ENCODE results near the gene VPS35L. TPM values are rescaled to one million over a fixed set of nuclear protein-coding genes. Genes with fewer than 3 reads are reported as not detected.

The VPS35L gene
- total RNA-seq, 2 experiments from 2014 or later, result 25.8 to 28.3 TPM

DNA sequence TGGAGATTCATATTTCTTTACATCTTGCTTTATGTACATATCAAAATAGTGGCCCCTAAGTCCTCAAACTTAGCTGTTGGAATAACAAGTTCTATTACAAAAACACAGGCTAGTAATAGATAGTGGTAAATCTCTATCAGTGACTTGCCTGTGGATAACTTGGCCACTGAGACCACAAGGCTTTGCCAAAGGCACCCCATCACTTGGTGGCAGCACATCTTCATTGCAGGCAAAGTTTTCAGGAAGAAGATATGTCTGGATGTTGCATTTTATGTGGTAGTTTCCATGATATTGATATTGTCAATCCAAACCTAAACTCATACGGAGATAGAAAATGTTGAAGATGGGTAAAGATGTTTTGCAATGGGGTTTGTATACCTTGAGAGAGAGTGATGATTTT lies 104.1 kb downstream of the VPS35L start:
- TF ChIP-seq, protein P1, sequence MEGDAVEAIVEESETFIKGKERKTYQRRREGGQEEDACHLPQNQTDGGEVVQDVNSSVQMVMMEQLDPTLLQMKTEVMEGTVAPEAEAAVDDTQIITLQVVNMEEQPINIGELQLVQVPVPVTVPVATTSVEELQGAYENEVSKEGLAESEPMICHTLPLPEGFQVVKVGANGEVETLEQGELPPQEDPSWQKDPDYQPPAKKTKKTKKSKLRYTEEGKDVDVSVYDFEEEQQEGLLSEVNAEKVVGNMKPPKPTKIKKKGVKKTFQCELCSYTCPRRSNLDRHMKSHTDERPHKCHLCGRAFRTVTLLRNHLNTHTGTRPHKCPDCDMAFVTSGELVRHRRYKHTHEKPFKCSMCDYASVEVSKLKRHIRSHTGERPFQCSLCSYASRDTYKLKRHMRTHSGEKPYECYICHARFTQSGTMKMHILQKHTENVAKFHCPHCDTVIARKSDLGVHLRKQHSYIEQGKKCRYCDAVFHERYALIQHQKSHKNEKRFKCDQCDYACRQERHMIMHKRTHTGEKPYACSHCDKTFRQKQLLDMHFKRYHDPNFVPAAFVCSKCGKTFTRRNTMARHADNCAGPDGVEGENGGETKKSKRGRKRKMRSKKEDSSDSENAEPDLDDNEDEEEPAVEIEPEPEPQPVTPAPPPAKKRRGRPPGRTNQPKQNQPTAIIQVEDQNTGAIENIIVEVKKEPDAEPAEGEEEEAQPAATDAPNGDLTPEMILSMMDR (IDR thresholded peaks at IDR 0.05), result no peak

DNA sequence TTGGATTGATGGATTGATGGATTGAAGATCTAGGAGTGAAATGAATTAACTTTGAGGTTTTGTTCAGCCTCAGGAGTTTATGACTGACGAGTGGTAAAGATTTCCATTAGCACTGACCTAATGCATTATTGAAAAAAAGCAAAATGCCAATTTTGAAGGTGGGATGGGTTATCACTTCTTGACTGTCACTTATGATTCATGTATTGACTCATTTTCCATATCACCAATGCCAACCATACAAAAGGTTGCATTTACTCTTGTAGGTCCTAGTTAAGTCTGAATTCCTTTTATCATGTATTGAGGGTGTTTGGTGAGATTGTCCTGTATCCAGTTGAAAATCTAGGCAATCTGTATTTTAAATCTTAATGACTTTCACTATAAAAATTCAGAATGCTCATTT lies 104.9 kb downstream of the VPS35L start:
- intact Hi-C loops (cut with DNase I, micrococcal nuclease), result no loop called here
- H3K36me3 Mint-ChIP-seq (ENCODE audit: low read depth), result peaks cover 81% of the 10 kb centered on the region
- Histone ChIP-seq H3K9me3 (ENCODE audit: control insufficient read depth in 1 of 2, insufficient read depth in 1 of 2, low read length in 2 of 2) (peaks cover 4 to 6% of the 10 kb centered on the region in 2 experiments), H3K4me3 (ENCODE audit: low read length) (no peak overlapping the region), H3K4me1 (ENCODE audit: insufficient read depth, low read length) (no peaks in the 10 kb centered on the region), H3K27me3 (ENCODE audit: control insufficient read depth in 1 of 2, insufficient read depth in 2 of 2, low read length in 2 of 2) (no peaks in the 10 kb centered on the region), H3K36me3 (ENCODE audit: insufficient read depth, low read length) (peaks cover 15% of the 10 kb centered on the region), H3K27ac (ENCODE audit: low read depth in 1 of 2, low read length in 2 of 2) (no peak overlapping the region)
- DNase-seq (no peak), ATAC-seq (ENCODE audit: poor library complexity) (no peak)
- H3K27me3 Mint-ChIP-seq, result no peaks in the 10 kb centered on the region
- TF ChIP-seq, protein P1 (IDR thresholded peaks at IDR 0.05), result no peak
- no peaks in the 10 kb centered on the region for H3K4me1 Mint-ChIP-seq (ENCODE audit: low read depth)
- H3K4me3 Mint-ChIP-seq, result no peak overlapping the region
- H3K9me3 Mint-ChIP-seq, result no peaks in the 10 kb centered on the region
- no peak overlapping the region for H3K27ac Mint-ChIP-seq
- CTCF ChIA-PET, result no interaction called here
- POLR2A ChIA-PET, result no interaction called here

More for the DNA sequence above, 104.1 kb downstream of the VPS35L start:
- H3K36me3 ChIP-seq (ENCODE audit: insufficient read depth, low read length), result peaks cover 21% of the 10 kb centered on the region
- Mint-ChIP-seq H3K4me3 (no peak overlapping the region), H3K27ac (no peak overlapping the region), H3K9me3 (no peaks in the 10 kb centered on the region), H3K36me3 (ENCODE audit: low read depth) (peaks cover 84% of the 10 kb centered on the region), H3K4me1 (ENCODE audit: low read depth) (no peaks in the 10 kb centered on the region), H3K27me3 (no peaks in the 10 kb centered on the region)
- H3K9me3 ChIP-seq (ENCODE audit: control insufficient read depth in 1 of 2, insufficient read depth in 1 of 2, low read length in 2 of 2), result peaks cover 0 to 6% of the 10 kb centered on the region in 2 experiments
- H3K4me3 ChIP-seq (ENCODE audit: low read length), result no peak overlapping the region
- DNase-seq, result no peak
- intact Hi-C loops (cut with DNase I, micrococcal nuclease), result no loop called here
- ChIA-PET CTCF (no interaction called here), POLR2A (no interaction called here)
- no peaks in the 10 kb centered on the region for H3K27me3 ChIP-seq (ENCODE audit: control insufficient read depth in 1 of 2, insufficient read depth in 2 of 2, low read length in 2 of 2)
- H3K27ac ChIP-seq (ENCODE audit: low read depth in 1 of 2, low read length in 2 of 2), result no peak overlapping the region
- no peak for ATAC-seq (ENCODE audit: poor library complexity)
- H3K4me1 ChIP-seq (ENCODE audit: insufficient read depth, low read length), result no peaks in the 10 kb centered on the region

DNA sequence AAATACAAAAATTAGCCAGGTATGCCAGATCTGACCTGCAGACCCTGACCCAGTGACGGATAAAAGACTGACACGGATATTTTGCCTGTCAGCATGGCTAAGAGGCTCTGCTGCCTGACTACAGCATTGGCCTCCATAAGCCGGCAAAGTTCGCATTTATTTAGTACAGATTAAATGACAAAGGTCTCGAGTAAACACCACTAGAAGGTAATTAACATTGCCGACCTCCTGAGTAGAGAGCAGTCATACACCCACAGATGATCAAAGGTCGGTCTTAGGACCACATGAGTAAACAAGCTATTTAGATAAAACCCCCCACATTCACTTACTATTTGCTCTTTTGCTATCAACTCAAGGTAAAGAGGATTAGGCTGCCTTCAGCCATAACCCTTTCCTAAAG lies 106.8 kb downstream of the VPS35L start:
- Mint-ChIP-seq H3K27ac (no peak overlapping the region), H3K4me3 (no peak overlapping the region), H3K9me3 (no peaks in the 10 kb centered on the region), H3K36me3 (ENCODE audit: low read depth) (peaks cover 75% of the 10 kb centered on the region), H3K27me3 (no peaks in the 10 kb centered on the region), H3K4me1 (ENCODE audit: low read depth) (no peaks in the 10 kb centered on the region)
- Histone ChIP-seq H3K4me1 (ENCODE audit: insufficient read depth, low read length) (no peaks in the 10 kb centered on the region), H3K9me3 (ENCODE audit: control insufficient read depth in 1 of 2, insufficient read depth in 1 of 2, low read length in 2 of 2) (peaks cover 4 to 6% of the 10 kb centered on the region in 2 experiments), H3K27ac (ENCODE audit: low read depth in 1 of 2, low read length in 2 of 2) (no peak overlapping the region), H3K36me3 (ENCODE audit: insufficient read depth, low read length) (peaks cover 15% of the 10 kb centered on the region), H3K4me3 (ENCODE audit: low read length) (no peak overlapping the region), H3K27me3 (ENCODE audit: control insufficient read depth in 1 of 2, insufficient read depth in 2 of 2, low read length in 2 of 2) (no peaks in the 10 kb centered on the region)
- POLR2A ChIA-PET, result no interaction called here
- intact Hi-C loops (cut with DNase I, micrococcal nuclease), result no loop called here
- DNase-seq (no peak), ATAC-seq (ENCODE audit: poor library complexity) (no peak)
- TF ChIP-seq, protein P1 (IDR thresholded peaks at IDR 0.05), result no peak
- CTCF ChIA-PET, result no interaction called here

All from CD4-positive, alpha-beta T cell (primary cell).